NCI-H524 treated with DMSO at 0.1 percent for 48 hours (cell line): ENCODE results near the gene PSD4.

ENCODE experiments used
- DNase-seq: peaks from one replicate; lab custom pipeline; 2025; lab: John Stamatoyannopoulos, UW

PSD4 gene

DNA sequence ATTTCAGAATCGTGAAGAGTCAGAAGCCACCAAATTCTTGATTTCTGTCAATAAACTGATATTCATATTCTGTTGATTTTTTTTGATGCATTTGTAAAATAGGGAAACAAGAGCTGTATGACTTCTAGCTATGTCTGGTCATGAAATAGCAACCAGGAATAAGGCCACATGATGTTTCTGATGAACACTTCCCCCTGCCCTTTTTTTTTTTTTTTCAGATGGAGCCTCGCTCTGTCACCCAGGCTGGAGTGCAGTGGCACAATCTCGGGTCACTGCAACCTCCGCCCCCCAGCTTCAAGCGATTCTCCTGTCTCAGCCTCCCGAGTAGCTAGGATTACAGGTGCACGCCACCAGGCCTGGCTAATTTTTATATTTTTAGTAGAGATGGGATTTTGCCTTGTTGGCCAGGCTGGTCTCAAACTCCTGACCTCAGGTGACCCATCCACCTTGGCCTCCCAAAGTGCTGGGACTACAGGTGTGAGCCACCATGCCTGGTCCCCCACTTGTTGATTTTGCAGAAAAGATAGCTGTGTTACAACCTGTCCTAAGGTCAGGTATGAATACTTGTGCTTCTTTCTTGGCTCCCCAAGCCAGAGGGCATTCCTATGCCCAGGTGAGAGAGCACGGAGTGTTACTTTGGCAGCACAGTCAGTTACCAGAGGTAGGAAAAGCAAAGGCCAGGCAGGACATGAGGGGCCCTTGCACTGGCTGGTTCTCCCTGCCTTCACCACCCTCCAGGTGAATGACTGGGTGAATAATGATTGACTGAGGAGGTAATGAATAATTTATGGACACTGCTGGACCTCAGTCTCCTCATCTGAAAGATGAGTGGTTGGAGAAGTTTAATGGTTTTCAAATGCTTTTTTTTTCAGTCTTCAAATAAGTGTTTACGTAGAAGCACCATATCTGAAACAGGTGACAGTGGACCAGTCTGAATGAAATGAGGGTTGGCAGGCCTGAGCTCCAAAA, 65.4 kb downstream of the PSD4 start:
- no peak for DNase-seq

DNA sequence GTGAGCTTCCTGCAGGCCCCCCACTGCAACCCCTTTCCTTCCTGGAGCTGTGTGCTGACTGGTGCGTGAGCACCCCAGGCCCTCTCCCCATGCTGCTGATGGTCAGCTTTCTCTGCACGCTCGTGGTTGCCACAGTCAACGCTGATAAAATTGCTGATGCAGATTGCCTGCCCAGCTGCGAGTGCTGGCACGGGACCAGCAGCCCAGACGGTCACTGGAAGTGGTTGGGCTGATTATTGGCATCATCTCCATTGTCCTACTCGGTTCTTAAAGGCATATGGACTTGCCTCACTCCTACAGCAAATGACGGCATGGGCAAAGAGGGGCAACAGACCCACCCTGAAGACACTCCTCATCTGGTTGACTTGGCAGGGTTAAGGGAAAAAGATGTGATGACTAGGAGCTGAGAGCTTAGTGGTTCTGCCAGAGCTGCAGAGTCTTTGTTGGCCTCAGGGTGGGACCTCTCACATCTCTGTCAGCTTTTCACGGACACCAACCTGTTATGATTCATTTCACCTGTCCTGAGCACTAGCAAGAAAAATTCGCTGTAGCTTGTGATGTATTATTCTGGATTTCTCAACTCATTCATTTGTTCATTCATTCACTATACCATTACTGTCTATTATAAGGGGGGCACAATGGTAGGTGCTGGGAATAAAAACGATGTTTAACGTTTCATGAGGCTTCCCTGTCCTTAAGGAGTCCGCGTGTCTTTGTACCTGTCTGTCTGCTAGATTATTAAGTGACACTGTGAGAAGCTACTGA, 66.6 kb downstream of the PSD4 start:
- peak; percentile 53 for DNase-seq

DNA sequence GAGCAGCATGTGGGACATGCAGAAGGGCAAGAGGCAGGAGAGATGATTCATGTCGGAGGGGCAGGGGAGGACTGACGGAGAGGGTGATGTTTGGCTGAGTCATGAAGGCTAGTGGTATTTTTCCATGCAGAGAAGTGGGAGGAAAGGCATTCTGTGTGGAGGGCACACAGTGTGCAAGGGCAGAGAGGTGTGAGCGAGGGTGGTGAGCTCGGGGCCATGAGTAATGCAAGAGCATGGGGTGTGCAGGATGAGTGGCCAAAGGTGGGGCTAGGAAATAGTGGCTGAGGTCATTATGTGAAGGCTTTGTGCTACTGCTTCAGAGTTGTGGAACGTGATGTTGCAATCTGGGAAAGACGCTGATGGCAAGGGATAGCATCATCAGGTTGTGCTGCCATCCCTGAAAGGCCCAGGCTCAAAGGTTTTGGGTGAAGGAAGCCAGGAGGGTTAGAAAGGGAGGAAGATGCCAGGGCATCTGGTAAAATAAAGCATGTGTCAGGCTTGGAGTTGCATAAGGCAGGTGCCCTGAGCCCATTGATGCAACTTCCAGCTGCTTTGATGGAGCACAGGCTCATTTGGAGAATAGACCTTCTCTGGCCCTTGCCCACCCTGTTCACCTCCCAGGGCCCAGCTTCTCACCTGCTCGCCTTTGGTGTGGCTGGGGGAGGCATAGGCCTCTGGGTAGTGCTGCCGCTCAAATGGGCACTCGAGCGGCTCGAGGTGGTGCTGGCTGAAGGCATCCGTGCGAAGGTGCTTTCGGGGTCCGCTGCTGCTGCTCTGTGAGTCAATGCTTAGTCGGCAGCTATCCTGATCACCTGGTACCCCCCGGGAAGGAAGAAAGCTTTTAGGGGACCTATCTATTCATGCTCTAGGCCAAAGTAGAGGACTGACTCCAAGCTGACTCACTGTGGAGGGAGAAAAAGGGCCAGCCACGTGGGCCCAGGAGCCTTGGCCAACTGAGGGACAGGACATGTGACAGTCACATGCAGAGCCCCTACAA, 67.4 kb downstream of the PSD4 start:
- DNase-seq: no peak

DNA sequence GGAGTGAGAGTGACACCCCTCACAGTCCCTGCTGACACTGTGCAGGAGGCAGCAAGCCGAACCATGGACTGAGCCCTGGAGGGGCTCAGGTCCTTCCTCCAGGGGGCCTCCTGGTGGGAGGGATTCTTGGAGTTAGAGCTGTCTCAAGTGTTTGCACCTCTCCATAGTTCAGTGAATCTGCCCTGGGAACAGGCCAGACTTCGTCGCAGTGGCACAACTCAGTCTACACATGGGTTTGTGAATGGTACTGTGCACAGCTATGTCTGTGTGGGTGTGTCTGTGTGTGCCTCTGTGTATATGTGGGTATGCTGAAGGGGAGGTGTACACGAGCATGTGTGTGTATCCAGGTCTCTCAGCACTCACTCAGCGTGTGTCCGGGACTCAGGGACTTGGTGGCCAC, 68.6 kb downstream of the PSD4 start:
- DNase-seq: no peak

DNA sequence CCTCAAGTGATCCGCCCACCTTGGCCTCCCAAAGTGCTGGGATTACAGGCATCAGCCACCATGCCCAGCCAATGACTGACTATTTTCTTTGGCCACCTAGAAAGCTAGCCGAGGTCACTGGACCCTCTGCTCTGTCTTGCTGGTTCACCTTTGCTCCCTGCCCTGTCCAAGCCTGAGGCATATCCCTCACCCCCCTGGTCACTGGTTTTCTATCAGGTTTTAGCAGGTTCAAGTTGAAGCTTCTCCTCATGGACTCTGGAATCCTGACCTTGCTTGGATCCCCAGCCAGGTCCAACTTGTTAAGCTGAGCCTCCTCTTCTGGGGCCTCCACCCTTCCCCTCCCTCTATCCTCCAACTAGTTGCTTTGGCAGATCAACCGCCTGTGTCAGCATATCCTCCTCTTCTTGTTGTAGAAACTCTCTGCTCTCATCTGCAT, 71.5 kb downstream of the PSD4 start:
- no peak for DNase-seq

DNA sequence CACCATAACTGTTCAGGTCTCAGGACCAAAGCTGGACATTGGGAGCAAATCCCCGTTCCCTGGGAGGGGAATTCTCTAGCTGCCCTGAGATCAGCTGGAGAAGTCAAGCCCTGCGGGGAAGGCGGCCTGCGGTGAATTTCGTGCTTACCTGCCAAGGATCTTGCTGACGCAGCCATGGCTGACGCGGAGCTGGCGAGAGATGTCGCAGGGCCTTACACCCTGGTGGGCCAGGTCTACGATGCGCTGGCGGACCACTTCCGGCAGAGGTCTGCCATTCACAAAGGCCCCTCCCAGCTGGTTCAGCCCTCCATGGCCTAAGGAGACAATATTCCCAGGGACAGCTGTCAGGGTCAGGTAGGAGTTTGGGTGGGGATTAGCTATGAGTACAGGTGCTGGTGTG, 72.8 kb downstream of the PSD4 start:
- no peak for DNase-seq

DNA sequence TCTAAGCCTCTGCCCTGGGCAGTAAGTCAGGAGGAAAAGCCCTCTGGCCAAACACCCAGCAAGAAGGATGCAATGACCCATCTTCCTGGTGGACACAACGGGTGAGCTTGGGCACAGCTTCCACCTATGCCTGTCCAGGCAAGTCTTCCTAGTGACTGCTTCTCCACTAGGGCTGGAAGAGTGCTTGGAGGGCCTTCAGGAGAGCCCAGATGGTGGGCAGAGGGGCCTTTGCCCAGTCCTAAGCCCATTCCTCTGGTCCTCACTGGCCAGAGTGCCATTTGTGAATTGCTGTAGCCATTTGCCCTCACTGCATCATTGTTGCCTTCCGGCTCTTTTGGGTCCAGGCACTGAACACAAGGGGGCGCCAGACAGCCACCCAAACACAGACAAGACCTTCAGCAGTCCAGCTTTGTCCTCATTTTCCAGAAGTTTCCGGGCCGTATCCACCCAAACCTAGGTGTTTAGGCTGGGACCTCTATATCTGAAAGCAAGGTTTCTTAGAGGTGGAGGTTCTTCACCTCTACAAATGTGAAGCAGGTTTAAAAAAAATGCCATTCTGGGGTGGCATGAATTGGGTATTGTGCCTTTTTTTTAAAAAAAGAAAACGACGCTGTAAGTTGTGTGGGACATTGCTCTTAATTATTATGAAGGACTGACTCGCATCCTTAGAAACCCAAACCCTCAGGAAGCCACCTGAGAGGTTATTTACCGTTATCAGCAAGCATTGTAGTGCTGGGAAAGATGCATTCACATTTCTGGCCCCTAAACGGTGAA, 75.4 kb downstream of the PSD4 start:
- no peak for DNase-seq

DNA sequence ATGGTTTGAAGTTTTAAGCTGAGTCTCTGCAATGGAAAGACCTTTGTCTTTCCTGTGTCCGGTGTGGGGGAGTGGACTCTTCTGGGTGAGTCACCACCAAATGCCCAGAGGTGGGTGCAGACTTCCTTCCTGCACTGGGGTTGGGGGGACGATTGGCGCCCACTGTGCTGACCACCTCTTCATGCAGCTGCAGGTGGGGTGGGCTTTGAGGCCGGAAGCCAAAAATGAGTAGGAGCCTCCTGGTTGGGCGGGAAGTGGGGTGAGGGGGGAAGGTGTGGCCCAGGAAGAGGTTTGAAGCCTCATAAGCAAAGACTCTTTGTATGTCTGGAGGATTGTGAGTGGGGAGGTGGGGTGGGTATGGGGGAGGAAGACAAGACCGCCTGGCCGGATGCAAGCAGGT, 77.3 kb downstream of the PSD4 start:
- no peak for DNase-seq

DNA sequence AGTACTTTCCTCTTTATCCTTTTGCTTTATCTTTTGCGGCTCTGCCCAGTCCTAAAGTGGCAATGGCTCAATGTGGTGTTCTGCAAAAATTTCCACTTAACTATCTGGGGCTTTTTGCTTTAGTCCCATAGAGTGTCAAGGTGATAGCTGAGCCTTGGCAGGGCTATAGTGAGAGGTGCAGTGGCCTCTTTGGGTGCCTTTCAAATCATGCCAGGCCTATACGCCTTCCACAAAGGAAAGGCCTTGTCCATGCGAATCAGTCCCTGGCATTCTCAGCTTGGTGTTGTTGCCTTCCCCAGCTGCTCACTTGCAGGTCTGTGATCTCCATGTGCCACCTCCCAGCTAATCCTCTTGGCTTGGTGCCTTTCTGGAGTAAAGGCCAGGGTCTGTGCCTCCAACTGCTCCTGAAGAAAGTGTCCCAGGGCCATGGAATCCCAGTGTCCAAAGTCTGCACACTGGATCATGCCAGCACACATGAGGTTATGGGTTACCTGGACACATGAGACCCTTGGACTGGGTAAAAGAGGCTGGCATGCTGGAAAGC, 78.3 kb downstream of the PSD4 start:
- no peak for DNase-seq

DNA sequence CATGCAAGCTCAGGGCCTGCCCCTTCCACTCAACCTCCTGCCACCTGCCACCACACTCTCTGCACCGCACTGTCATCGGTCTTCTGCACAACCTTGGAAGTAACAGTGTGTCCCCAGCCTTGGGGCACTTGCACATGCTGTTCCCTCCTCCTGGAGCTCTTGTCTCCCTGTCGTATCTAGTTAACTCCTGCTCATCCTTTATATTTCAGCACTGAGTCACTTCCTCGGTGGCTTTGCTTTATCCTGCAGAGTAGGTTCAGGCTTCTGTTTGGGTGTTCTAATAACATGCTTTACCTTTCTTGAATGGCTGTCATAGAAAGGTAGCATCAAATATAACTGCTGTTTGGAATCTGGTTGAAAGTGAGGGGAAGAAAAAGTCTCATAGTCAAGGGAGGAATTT, 79.7 kb downstream of the PSD4 start:
- DNase-seq: no peak

DNA sequence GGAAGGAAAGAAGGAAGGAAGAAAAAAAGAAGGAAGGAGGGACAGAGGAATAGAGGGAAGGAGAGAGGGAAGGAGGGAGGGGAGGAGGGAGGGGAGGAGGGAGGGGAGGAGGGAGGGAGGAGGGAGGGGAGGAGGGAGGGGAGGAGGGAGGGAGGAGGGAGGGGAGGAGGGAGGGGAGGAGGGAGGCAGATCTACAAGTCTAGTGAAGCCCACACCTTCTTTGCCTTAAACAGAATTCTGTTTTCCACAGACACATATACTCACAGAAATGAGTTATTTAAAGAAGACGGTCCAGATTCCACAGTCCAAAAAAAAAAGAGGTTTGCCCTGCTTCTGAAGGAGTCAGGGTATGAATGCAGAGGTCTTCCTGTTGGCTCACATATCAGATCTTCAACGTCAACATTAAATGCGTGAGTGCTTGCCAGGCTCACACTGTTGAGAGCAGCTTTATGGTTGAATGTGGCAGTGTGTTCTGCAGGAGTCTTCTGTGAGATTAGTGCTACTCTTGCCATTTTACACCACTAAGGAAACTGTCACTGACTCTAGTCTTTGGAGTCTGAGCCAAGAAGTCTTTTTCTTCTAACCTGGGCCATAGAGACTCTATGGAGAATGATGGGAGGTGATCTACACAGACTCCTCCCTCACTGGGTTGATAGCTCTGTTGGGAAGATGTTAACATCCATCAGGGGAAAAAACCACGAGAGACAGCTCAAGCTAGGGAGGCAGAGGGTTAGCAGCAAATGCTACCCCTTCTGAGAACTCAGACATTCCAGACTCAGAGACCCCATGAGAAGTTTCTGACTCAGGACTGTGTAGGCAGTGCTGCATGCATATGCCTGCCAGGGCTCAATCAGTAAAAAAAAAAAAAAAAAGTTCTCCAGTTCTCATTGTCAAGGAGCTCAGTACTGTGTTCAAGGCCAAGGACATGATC, 81.6 kb downstream of the PSD4 start:
- no peak for DNase-seq

DNA sequence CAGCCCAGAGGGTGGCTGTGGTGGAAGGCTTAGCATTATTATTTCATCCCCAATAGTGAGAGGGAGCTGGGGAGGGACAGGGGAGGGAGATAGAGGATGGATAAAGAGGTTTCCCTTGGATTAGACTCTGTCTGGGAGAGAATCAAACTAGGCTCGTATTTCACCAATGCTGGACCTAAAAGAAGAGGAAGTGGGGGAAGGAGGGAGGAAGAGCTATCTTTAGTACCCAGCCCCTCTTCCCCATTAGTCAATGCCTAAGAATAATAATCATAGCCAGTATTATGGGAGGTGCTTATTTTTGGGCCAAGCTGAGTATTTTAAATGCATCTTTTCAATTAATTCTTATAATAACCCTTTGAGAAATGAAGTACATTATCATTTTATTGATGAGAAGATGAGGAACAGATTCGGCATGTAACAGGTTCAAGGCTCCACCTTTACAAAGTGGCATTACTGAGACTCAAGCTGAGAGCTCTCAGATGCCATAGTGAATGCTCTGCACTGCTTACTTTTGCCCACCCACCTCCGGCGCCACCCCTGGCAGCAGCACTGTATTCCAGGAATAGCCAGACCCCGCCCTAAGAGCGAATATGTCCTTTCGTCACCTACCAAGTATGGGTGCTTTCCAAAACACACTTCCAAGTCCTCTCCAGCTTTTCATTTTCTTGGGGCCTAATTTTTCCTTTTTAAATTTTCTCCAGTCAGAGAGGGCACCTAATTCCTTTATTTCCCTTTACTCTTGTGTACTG, 83.9 kb downstream of the PSD4 start:
- no peak for DNase-seq

DNA sequence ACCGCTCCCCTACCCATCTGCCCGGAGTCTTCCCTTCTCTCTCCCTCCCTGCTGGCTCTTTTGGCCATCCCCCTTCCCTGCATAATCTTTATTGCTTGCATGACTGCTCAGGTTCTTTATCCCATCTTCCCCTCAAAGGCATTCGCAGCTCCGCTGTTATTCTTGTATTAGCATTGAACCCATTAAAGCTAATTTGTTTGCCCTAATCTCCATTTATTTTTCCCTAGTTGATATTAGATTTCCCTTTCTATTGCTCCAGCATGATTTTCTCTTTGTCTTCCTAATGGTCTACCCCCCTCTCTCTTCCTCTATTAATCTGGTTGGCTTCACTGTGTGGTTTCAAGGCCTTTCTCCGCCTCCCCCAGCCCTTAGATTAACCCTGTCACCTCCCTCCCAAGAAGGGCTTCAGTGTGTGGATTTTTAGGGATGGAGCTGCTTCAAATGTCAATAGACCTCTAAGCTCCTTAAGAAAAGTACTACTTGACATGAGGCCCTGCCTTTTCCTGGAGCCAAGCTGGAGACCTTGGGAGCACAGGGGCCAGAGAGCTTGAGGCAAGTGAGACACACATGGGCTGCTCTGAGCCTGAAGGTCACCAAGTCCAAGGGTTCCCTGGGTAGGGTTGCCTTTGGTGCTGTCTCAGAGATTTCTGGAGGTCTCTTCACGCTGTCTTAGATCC, 84.8 kb downstream of the PSD4 start:
- no peak for DNase-seq
